HG02852 (cell line): ENCODE measurements around the gene NT5C3B.

Experiments
- ATAC-seq: cut with Tn5 transposase; IDR thresholded peaks from one replicate; pipeline ENCODE4 v1.9.1; 2021; ENCODE audit warnings: mild to moderate bottlenecking, moderate library complexity; ENCODE audit not compliant: unreplicated experiment

NT5C3B gene

GRCh38 chr17:41811549-41812380 is 24.3 kb downstream of the NT5C3B start, which contains the start of gene P3H4:
Gene P3H4 (minus strand): TSS chr17:41811949. CDS start chr17:41811915, 34 bp downstream.
- ATAC-seq = peak; percentile 68

GRCh38 chr17:41810659-41811548 is 25.1 kb downstream of the NT5C3B start:
- ATAC-seq = peak; percentile 22

- ATAC-seq = no peak
These were observed 29.2 kb downstream of the NT5C3B start for GRCh38 chr17:41806685-41807445.

- ATAC-seq = no peak
These were observed 32.7 kb downstream of the NT5C3B start for GRCh38 chr17:41803049-41804020.

- ATAC-seq = no peak
These were observed 34.4 kb downstream of the NT5C3B start for GRCh38 chr17:41801374-41802271.

GRCh38 chr17:41800601-41801373 is 35.2 kb downstream of the NT5C3B start:
- ATAC-seq = no peak

- ATAC-seq = no peak
These were observed 36.7 kb downstream of the NT5C3B start for GRCh38 chr17:41799366-41799765.

GRCh38 chr17:41797377-41797776 is 38.7 kb downstream of the NT5C3B start:
- no peak for ATAC-seq

GRCh38 chr17:41796121-41796895 is 39.7 kb downstream of the NT5C3B start:
- no peak for ATAC-seq

GRCh38 chr17:41794540-41794975 is 41.5 kb downstream of the NT5C3B start:
- ATAC-seq = no peak

GRCh38 chr17:41793784-41794539 is 42.1 kb downstream of the NT5C3B start:
- no peak for ATAC-seq

- no peak for ATAC-seq
These were observed 42.9 kb downstream of the NT5C3B start for GRCh38 chr17:41792845-41793783.

GRCh38 chr17:41787021-41787418 is 49.0 kb downstream of the NT5C3B start:
- ATAC-seq = no peak

GRCh38 chr17:41786227-41787020 is 49.6 kb downstream of the NT5C3B start, which contains the start of gene JUP:
Gene JUP (minus strand): TSS chr17:41786711. CDS start chr17:41771854, 14,857 bp downstream.
- ATAC-seq = peak; percentile 82
